PC-9 (cell line): ENCODE measurements around the gene C2orf49.

ENCODE experiments used
- EZH2 ChIP-seq: fragments of 200-600 bp; sonication (generic); IDR thresholded peaks from 2 replicates; pipeline ENCODE4 v1.8.0; 2017; ENCODE audit warnings: antibody characterized with exemption, low read depth
- TF ChIP-seq, protein P1 (sequence below): fragments of 200-600 bp; sonication (generic); conservative IDR thresholded peaks from 2 replicates; pipeline ENCODE4 v1.6.1; 2017; ENCODE audit warnings: mixed run types, antibody characterized with exemption, mild to moderate bottlenecking, moderate library complexity

DNA sequence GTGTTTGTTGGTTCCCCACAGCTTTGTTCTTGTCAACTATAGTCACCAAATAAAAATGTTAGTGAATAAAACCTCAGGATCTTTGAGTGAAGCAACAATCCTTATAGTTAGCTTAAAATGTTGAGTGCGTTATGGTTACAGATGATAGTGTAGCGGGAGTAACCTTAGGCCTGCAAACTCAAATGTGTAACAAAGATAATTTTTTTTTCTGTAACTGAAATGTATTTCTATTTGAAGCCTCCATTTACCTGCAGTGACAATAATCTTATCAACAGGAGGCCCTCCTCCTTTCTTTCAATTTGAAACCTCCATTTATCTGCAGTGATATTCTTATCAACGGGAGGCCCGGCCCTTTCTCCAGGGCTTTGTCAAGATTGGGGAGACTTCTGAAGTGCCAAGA lies 3.1 kb upstream of the C2orf49 start:
- TF ChIP-seq, protein P1, sequence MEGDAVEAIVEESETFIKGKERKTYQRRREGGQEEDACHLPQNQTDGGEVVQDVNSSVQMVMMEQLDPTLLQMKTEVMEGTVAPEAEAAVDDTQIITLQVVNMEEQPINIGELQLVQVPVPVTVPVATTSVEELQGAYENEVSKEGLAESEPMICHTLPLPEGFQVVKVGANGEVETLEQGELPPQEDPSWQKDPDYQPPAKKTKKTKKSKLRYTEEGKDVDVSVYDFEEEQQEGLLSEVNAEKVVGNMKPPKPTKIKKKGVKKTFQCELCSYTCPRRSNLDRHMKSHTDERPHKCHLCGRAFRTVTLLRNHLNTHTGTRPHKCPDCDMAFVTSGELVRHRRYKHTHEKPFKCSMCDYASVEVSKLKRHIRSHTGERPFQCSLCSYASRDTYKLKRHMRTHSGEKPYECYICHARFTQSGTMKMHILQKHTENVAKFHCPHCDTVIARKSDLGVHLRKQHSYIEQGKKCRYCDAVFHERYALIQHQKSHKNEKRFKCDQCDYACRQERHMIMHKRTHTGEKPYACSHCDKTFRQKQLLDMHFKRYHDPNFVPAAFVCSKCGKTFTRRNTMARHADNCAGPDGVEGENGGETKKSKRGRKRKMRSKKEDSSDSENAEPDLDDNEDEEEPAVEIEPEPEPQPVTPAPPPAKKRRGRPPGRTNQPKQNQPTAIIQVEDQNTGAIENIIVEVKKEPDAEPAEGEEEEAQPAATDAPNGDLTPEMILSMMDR: no peak
- no peak for TF ChIP-seq EZH2
